ENCODE results near the gene KRTAP4-7. TPM values are rescaled to one million over a fixed set of nuclear protein-coding genes. Genes with fewer than 3 reads are reported as not detected.

KRTAP4-7 gene
- polyA plus RNA-seq, 1 of the 3 experiments (the other 2 are of a cell fraction), result not detected

DNA sequence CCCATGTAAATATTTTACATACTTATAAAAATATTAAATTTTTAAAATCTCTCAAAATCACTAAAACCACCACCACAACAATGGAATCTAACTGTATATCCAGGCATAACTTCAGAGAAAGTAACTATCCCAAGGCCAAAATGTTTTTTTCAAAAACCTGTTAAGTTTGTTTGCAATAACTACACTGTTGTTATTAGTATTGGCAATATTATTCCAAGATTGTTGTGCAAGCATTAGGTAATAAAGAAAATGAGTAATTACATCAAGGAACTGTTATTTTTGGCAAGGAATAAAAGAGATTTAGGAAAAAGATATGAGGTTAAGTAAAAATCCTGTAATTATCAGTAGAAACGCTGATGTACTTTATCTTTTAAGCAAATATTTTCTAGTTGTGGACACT lies 43.4 kb downstream of the KRTAP4-7 start (continued):
- TF ChIP-seq, protein P1, sequence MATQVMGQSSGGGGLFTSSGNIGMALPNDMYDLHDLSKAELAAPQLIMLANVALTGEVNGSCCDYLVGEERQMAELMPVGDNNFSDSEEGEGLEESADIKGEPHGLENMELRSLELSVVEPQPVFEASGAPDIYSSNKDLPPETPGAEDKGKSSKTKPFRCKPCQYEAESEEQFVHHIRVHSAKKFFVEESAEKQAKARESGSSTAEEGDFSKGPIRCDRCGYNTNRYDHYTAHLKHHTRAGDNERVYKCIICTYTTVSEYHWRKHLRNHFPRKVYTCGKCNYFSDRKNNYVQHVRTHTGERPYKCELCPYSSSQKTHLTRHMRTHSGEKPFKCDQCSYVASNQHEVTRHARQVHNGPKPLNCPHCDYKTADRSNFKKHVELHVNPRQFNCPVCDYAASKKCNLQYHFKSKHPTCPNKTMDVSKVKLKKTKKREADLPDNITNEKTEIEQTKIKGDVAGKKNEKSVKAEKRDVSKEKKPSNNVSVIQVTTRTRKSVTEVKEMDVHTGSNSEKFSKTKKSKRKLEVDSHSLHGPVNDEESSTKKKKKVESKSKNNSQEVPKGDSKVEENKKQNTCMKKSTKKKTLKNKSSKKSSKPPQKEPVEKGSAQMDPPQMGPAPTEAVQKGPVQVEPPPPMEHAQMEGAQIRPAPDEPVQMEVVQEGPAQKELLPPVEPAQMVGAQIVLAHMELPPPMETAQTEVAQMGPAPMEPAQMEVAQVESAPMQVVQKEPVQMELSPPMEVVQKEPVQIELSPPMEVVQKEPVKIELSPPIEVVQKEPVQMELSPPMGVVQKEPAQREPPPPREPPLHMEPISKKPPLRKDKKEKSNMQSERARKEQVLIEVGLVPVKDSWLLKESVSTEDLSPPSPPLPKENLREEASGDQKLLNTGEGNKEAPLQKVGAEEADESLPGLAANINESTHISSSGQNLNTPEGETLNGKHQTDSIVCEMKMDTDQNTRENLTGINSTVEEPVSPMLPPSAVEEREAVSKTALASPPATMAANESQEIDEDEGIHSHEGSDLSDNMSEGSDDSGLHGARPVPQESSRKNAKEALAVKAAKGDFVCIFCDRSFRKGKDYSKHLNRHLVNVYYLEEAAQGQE (IDR thresholded peaks at IDR 0.05; ENCODE audit: low read depth, low read length), result no peak
- TF ChIP-seq FOSL2 (IDR thresholded peaks at IDR 0.05; ENCODE audit: borderline replicate concordance, low read depth), result no peak
- TF ChIP-seq GABPA (IDR thresholded peaks at IDR 0.05; ENCODE audit: low read depth), result no peak
- TF ChIP-seq, protein P2, sequence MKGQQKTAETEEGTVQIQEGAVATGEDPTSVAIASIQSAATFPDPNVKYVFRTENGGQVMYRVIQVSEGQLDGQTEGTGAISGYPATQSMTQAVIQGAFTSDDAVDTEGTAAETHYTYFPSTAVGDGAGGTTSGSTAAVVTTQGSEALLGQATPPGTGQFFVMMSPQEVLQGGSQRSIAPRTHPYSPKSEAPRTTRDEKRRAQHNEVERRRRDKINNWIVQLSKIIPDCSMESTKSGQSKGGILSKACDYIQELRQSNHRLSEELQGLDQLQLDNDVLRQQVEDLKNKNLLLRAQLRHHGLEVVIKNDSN (IDR thresholded peaks at IDR 0.05; ENCODE audit: borderline replicate concordance, low read depth), result no peak
- no peak for TF ChIP-seq ZBTB33 (IDR thresholded peaks at IDR 0.05; ENCODE audit: borderline replicate concordance, low read depth)

GRCh38 chr17:41131979-41132378 lies 48.0 kb downstream of the KRTAP4-7 start:
- ChIA-PET POLR2A (no interaction called here), CTCF (no interaction called here)
- Histone ChIP-seq H3K36me3 (replicated peaks in 1 of 2; ENCODE audit: control insufficient read depth in 1 of 2, insufficient read depth in 2 of 2, low read length in 1 of 2) (no peaks in the 10 kb centered on the region), H3K9ac (no peak overlapping the region), H3K4me1 (ENCODE audit: control insufficient read depth in 1 of 2, insufficient read depth in 2 of 2, low read depth in 1 of 2, low read length in 1 of 2) (peaks cover 0 to 12% of the 10 kb centered on the region in 2 experiments; a peak in 1 of 4 replicates), H3K4me2 (no peak overlapping the region), H3K9me2 (no peaks in the 10 kb centered on the region), H3K27ac (ENCODE audit: low read depth in 2 of 2, low read length in 1 of 2) (peak overlapping the region in 1 of 2 experiments; percentile 6; a peak in 1 of 4 replicates), H3K9me3 (no peaks in the 10 kb centered on the region), H3F3A (replicated peaks; ENCODE audit: insufficient read depth) (no peaks in the 10 kb centered on the region), H2AFZ (ENCODE audit: low read depth) (peak overlapping the region; percentile 33; the same call in 1 of the 2 replicates), H4K20me1 (ENCODE audit: insufficient read depth) (no peaks in the 10 kb centered on the region), H3K4me3 (ENCODE audit: low read depth in 2 of 2, low read length in 1 of 2) (no peak overlapping the region), H3K79me2 (ENCODE audit: insufficient read depth) (no peaks in the 10 kb centered on the region), H3K27me3 (ENCODE audit: insufficient read depth) (no peaks in the 10 kb centered on the region)
- DNase-seq, result no peak
- 14% methylated on average over 3 of the region's 3 CpGs for WGBS (ENCODE audit: low lambda C conversion rate)
- TF ChIP-seq GABPA (IDR thresholded peaks at IDR 0.05; ENCODE audit: low read depth) (no peak), FOSL2 (IDR thresholded peaks at IDR 0.05; ENCODE audit: borderline replicate concordance, low read depth) (peak; percentile 44; the same call in 1 of the 2 replicates), MAX (IDR thresholded peaks at IDR 0.05; ENCODE audit: low read depth) (no peak), TCF12 (IDR thresholded peaks at IDR 0.05) (no peak), ELF1 (IDR thresholded peaks at IDR 0.05) (0 out of 2 replicates have a peak, but pooled peaks have one; percentile 13), MXI1 (IDR thresholded peaks at IDR 0.05; ENCODE audit: low read depth, low read length) (no peak), YY1 (IDR thresholded peaks at IDR 0.05; ENCODE audit: low read depth) (no peak), JUND (IDR thresholded peaks at IDR 0.05) (0 out of 2 replicates have a peak, but pooled peaks have one; percentile 33)
- TF ChIP-seq, protein P3, sequence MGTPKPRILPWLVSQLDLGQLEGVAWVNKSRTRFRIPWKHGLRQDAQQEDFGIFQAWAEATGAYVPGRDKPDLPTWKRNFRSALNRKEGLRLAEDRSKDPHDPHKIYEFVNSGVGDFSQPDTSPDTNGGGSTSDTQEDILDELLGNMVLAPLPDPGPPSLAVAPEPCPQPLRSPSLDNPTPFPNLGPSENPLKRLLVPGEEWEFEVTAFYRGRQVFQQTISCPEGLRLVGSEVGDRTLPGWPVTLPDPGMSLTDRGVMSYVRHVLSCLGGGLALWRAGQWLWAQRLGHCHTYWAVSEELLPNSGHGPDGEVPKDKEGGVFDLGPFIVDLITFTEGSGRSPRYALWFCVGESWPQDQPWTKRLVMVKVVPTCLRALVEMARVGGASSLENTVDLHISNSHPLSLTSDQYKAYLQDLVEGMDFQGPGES (IDR thresholded peaks at IDR 0.05; ENCODE audit: low read depth, low read length), result no peak
